Measurements from ENCODE around the gene APBB3. TPM values are rescaled to one million over a fixed set of nuclear protein-coding genes. Genes with fewer than 3 reads are reported as not detected.

Gene APBB3
- total RNA-seq, 1 donor from 2014 or later = 70.7 TPM

DNA sequence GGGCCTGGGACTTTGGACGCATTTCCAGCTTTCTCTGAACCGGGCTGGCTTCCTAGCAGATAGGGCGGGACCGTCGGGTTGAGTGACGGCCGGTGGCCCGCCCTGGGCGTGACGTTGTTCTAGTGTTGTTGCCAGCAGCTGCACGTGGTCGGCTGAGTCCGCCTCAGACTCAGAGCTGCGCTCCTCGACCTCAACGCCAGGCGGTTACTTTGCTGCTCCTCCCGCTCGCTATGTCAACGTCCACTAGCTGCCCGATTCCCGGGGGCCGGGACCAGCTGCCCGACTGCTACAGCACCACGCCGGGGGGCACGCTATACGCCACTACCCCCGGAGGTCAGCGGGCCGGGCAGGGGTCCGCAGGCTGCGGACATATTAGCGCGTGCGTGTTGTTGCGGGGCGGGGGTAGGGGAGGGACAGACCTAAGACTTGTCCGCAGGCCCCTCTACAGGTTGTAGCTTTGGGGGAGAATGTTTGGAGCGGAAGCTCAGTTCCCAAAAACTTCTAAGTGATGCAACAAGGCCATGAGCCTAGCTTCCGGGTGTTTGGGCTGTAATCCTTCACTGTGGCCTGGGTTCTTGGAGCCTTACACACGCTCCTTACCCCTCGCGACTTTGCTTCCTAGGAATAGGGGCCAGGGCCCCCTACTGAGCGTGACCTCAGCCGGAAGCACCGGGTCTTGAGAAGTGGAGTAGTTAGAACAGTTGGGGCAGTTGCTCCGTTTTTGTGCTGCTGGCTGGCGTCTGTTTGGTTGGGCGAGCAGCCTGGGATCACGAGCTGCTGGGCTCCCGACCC, 16.7 kb downstream of the APBB3 start, which contains the start of gene EIF4EBP3:
TSS of gene EIF4EBP3 (plus strand) at position 155 of the 792 bp plus-strand sequence. CDS start at position 231, 76 bp downstream.
- Mint-ChIP-seq H3K27me3 (ENCODE audit: unreplicated experiment) (no peaks in the 10 kb centered on the region), H3K27ac (ENCODE audit: unreplicated experiment) (peak within 1 kb of the TSS; percentile 93), H3K4me3 (ENCODE audit: unreplicated experiment) (peak within 1 kb of the TSS; percentile 74), H3K4me1 (ENCODE audit: unreplicated experiment) (peaks cover 33% of the 10 kb centered on the region), H3K9me3 (ENCODE audit: unreplicated experiment) (no peaks in the 10 kb centered on the region), H3K36me3 (ENCODE audit: unreplicated experiment) (peaks cover 32% of the 10 kb centered on the region)
- DNase-seq (ENCODE audit: extremely low spot score, unreplicated experiment) = peak; percentile 98
- TF ChIP-seq, protein P1, sequence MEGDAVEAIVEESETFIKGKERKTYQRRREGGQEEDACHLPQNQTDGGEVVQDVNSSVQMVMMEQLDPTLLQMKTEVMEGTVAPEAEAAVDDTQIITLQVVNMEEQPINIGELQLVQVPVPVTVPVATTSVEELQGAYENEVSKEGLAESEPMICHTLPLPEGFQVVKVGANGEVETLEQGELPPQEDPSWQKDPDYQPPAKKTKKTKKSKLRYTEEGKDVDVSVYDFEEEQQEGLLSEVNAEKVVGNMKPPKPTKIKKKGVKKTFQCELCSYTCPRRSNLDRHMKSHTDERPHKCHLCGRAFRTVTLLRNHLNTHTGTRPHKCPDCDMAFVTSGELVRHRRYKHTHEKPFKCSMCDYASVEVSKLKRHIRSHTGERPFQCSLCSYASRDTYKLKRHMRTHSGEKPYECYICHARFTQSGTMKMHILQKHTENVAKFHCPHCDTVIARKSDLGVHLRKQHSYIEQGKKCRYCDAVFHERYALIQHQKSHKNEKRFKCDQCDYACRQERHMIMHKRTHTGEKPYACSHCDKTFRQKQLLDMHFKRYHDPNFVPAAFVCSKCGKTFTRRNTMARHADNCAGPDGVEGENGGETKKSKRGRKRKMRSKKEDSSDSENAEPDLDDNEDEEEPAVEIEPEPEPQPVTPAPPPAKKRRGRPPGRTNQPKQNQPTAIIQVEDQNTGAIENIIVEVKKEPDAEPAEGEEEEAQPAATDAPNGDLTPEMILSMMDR (IDR thresholded peaks at IDR 0.05) = peak; percentile 64

DNA sequence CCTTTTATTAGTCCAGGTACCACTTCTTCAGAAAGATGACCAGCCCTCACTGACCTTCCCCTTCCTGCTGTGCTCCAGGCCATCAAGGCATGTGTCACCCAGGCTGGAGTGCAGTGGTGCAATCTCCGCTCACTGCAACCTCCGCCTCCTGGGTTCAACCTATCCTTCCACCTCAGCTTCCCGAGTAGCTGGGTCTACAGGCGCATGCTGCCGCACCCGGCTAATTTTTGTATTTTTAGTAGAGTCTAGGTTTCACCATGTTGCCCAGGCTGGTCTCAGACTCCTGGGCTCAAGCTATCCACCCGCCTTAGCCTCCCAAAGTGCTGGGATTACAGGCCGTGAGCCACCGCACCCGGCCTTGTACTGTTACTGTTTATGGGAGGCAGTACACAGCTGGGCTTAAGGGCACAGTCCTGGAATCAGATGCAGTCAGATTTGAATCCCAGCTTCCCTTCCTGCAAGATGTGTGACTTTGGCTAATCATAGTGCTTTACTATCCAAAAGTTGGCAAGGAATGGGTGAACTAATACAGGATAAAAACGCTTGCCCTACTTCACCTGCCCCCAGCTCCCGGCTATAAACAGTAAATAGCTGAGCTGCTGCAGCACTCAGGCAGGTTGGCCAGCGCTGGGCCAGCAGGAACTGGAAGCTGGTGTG, 17.4 kb downstream of the APBB3 start:
- Mint-ChIP-seq H3K4me1 (ENCODE audit: unreplicated experiment) (peaks cover 33% of the 10 kb centered on the region), H3K9me3 (ENCODE audit: unreplicated experiment) (no peaks in the 10 kb centered on the region), H3K4me3 (ENCODE audit: unreplicated experiment) (peak overlapping the region; percentile 74), H3K36me3 (ENCODE audit: unreplicated experiment) (peaks cover 35% of the 10 kb centered on the region), H3K27ac (ENCODE audit: unreplicated experiment) (peak overlapping the region; percentile 93), H3K27me3 (ENCODE audit: unreplicated experiment) (no peaks in the 10 kb centered on the region)
- no peak for DNase-seq (ENCODE audit: extremely low spot score, unreplicated experiment)
- TF ChIP-seq, protein P1 (IDR thresholded peaks at IDR 0.05) = no peak

DNA sequence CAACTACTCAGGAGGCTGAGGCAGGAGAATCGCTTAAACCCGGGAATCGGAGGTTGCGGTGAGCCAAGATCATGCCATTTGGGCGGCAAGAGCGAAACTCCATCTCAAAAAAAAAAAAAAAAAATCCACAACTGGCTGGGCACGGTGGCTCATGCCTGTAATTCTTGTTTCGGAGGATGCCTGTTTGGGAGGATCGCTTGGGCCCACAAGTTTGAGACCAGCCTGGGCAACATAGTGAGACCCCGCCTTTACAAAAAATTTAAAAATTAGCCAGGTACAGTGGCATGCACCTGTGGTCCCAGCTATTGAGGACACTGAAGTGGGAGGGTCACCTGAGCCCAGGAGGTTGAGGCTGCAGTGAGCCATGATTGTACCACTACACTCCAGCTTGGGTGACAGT, 18.8 kb downstream of the APBB3 start:
- Mint-ChIP-seq H3K27ac (ENCODE audit: unreplicated experiment) (no peak overlapping the region), H3K4me1 (ENCODE audit: unreplicated experiment) (peaks cover 33% of the 10 kb centered on the region), H3K36me3 (ENCODE audit: unreplicated experiment) (peaks cover 35% of the 10 kb centered on the region), H3K27me3 (ENCODE audit: unreplicated experiment) (no peaks in the 10 kb centered on the region), H3K9me3 (ENCODE audit: unreplicated experiment) (no peaks in the 10 kb centered on the region), H3K4me3 (ENCODE audit: unreplicated experiment) (no peak overlapping the region)
- TF ChIP-seq, protein P1 (IDR thresholded peaks at IDR 0.05) = no peak
- DNase-seq (ENCODE audit: extremely low spot score, unreplicated experiment) = no peak

DNA sequence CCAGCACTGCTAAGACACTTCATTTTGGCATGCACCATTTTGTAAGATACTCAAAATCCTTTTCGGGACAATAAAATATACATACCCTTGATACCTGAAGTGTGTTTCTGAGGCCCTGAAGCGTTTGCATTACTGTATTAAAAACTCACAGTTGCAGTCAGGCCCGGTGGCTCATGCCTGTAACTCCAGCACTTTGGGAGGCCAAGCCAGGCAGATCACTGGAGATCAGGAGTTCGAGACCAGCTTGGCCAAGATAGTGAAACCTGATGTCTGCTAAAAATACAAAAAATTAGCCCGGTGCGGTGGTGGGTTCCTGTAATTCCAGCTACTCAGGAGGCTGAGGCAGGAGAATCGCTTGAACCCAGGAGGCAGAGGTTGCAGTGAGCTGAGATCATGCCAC, 19.4 kb downstream of the APBB3 start:
- Mint-ChIP-seq H3K27ac (ENCODE audit: unreplicated experiment) (no peak overlapping the region), H3K4me1 (ENCODE audit: unreplicated experiment) (peaks cover 33% of the 10 kb centered on the region), H3K36me3 (ENCODE audit: unreplicated experiment) (peaks cover 32% of the 10 kb centered on the region), H3K27me3 (ENCODE audit: unreplicated experiment) (no peaks in the 10 kb centered on the region), H3K4me3 (ENCODE audit: unreplicated experiment) (no peak overlapping the region), H3K9me3 (ENCODE audit: unreplicated experiment) (no peaks in the 10 kb centered on the region)
- TF ChIP-seq, protein P1 (IDR thresholded peaks at IDR 0.05) = no peak
- DNase-seq (ENCODE audit: extremely low spot score, unreplicated experiment) = no peak

DNA sequence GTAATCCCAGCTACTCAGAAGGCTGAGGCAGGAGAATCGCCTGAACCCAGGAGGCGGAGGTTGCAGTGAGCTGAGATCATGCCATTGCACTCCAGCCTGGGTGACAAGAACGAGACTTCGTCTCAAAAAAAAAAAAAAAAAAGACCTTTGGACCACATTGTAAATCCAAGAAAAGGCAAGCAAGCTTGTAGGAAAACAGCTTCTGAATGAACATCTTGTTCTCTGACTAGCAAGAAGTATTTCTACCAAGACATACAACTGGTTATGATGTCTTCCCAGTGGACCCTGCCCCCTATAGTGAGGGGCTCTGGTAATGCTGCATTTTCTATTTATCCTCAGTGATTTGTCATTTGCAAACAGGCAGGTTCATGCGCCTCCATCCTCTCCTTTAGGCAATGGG, 21.4 kb downstream of the APBB3 start:
- TF ChIP-seq, protein P1 (IDR thresholded peaks at IDR 0.05) = no peak

More for the DNA sequence above, 21.4 kb downstream of the APBB3 start:
- peaks cover 17% of the 10 kb centered on the region for H3K4me1 Mint-ChIP-seq (ENCODE audit: unreplicated experiment)
- H3K27ac Mint-ChIP-seq (ENCODE audit: unreplicated experiment) = no peak overlapping the region
- H3K36me3 Mint-ChIP-seq (ENCODE audit: unreplicated experiment) = peaks cover 37% of the 10 kb centered on the region
- no peaks in the 10 kb centered on the region for H3K27me3 Mint-ChIP-seq (ENCODE audit: unreplicated experiment)
- H3K9me3 Mint-ChIP-seq (ENCODE audit: unreplicated experiment) = no peaks in the 10 kb centered on the region
- no peak for DNase-seq (ENCODE audit: extremely low spot score, unreplicated experiment)
- no peak overlapping the region for H3K4me3 Mint-ChIP-seq (ENCODE audit: unreplicated experiment)
